ENCODE results near the gene SYCE3.

Gene SYCE3

GRCh38 chr22:50576070-50576469, 13.4 kb upstream of the SYCE3 start:
- no peak for DNase-seq (ENCODE audit: low spot score)

GRCh38 chr22:50575426-50575941, 12.8 kb upstream of the SYCE3 start:
- no peak for DNase-seq (ENCODE audit: low spot score)

GRCh38 chr22:50574383-50574755, 11.7 kb upstream of the SYCE3 start:
- no peak for DNase-seq (ENCODE audit: low spot score)

- no peak for DNase-seq (ENCODE audit: low spot score)
Observed at GRCh38 chr22:50573491-50574382, 11.0 kb upstream of the SYCE3 start.

GRCh38 chr22:50572965-50573364, 10.2 kb upstream of the SYCE3 start:
- DNase-seq (ENCODE audit: low spot score) = no peak

GRCh38 chr22:50571264-50572175, 8.8 kb upstream of the SYCE3 start:
- DNase-seq (ENCODE audit: low spot score) = no peak

GRCh38 chr22:50570861-50571260, 8.1 kb upstream of the SYCE3 start:
- no peak for DNase-seq (ENCODE audit: low spot score)

GRCh38 chr22:50569896-50570535, 7.3 kb upstream of the SYCE3 start:
- DNase-seq (ENCODE audit: low spot score) = no peak

- no peak for DNase-seq (ENCODE audit: low spot score)
Observed at GRCh38 chr22:50569041-50569459, 6.3 kb upstream of the SYCE3 start.

- no peak for DNase-seq (ENCODE audit: low spot score)
Observed at GRCh38 chr22:50568626-50569025, 5.9 kb upstream of the SYCE3 start.

- no peak for DNase-seq (ENCODE audit: low spot score)
Observed at GRCh38 chr22:50567721-50568252, 5.1 kb upstream of the SYCE3 start.

GRCh38 chr22:50564289-50564688, 1.6 kb upstream of the SYCE3 start:
- peak; percentile 64 for DNase-seq (ENCODE audit: low spot score)

GRCh38 chr22:50563413-50564160, 868 bp upstream of the SYCE3 start:
- DNase-seq (ENCODE audit: low spot score) = no peak

- DNase-seq (ENCODE audit: low spot score) = no peak
Observed at GRCh38 chr22:50561401-50562358, 1.0 kb downstream of the SYCE3 start.

- DNase-seq (ENCODE audit: low spot score) = no peak
Observed at GRCh38 chr22:50560034-50560433, 2.7 kb downstream of the SYCE3 start.

GRCh38 chr22:50556703-50557102, 6.0 kb downstream of the SYCE3 start:
- DNase-seq (ENCODE audit: low spot score) = no peak

- no peak for DNase-seq (ENCODE audit: low spot score)
Observed at GRCh38 chr22:50553310-50553709, 9.4 kb downstream of the SYCE3 start.

- DNase-seq (ENCODE audit: low spot score) = no peak
Observed at GRCh38 chr22:50551160-50551752, 11.5 kb downstream of the SYCE3 start.

- no peak for DNase-seq (ENCODE audit: low spot score)
Observed at GRCh38 chr22:50550395-50550794, 12.3 kb downstream of the SYCE3 start.
